Astrocyte (in vitro differentiated cells and primary cell): ENCODE results near the gene SLC25A42. TPM values are rescaled to one million over a fixed set of nuclear protein-coding genes. Genes with fewer than 3 reads are reported as not detected.

Experiments
- DNase-seq: peaks from one replicate; pipeline ENCODE4 v3.0.0-alpha.2; 2010; ENCODE audit warnings: low read depth
- FAIRE-seq: peaks from 2 replicates; lab custom pipeline; 2011; peaks lifted over from hg19 to GRCh38; lab: Jason Lieb, UNC
- H2AFZ ChIP-seq: 2 replicates; pipeline ENCODE4 v1.6.0; 2012; ENCODE audit warnings: low read depth, low read length, inconsistent platforms
- H3K27ac ChIP-seq: 2 replicates; pipeline ENCODE4 v1.5.1; 2011; ENCODE audit warnings: low read depth, low read length, inconsistent platforms
- H3K27me3 ChIP-seq: 2 replicates; pipeline ENCODE4 v1.6.0; 2011; ENCODE audit warnings: low read length, inconsistent platforms; ENCODE audit not compliant: insufficient read depth
- H3K36me3 ChIP-seq: 2 replicates; pipeline ENCODE4 v1.5.1; 2011; ENCODE audit warnings: low read length, inconsistent platforms; ENCODE audit not compliant: insufficient read depth
- H3K4me1 ChIP-seq: 2 replicates; pipeline ENCODE4 v1.5.1; 2011; ENCODE audit warnings: low read length, inconsistent platforms; ENCODE audit not compliant: insufficient read depth
- H3K4me2 ChIP-seq: 2 replicates; pipeline ENCODE4 v1.6.0; 2012; ENCODE audit warnings: low read length, inconsistent platforms
- H3K4me3 ChIP-seq: 2 replicates; pipeline ENCODE4 v1.5.1; 2011; ENCODE audit warnings: low read depth, mild to moderate bottlenecking, low read length, inconsistent platforms; ENCODE audit not compliant: insufficient read depth
- H3K79me2 ChIP-seq: 2 replicates; pipeline ENCODE4 v1.6.0; 2012; ENCODE audit warnings: mild to moderate bottlenecking, low read length, inconsistent platforms; ENCODE audit not compliant: insufficient read depth
- H3K9ac ChIP-seq: 2 replicates; pipeline ENCODE4 v1.6.0; 2012; ENCODE audit warnings: mild to moderate bottlenecking, low read length, inconsistent platforms
- H3K9me3 ChIP-seq: 2 replicates; pipeline ENCODE4 v1.5.1; 2012; ENCODE audit warnings: low read depth, mild to moderate bottlenecking, low read length, inconsistent platforms; ENCODE audit not compliant: insufficient read depth
- H4K20me1 ChIP-seq: 2 replicates; pipeline ENCODE4 v1.6.0; 2012; ENCODE audit warnings: low read length, inconsistent platforms; ENCODE audit not compliant: insufficient read depth
- H3K27ac Mint-ChIP-seq: one replicate; pipeline ENCODE4 v1.8.0; 2021; ENCODE audit warnings: mild to moderate bottlenecking, mixed read lengths; ENCODE audit not compliant: unreplicated experiment
- H3K27me3 Mint-ChIP-seq: one replicate; pipeline ENCODE4 v1.8.0; 2021; ENCODE audit warnings: low read depth, mixed read lengths; ENCODE audit not compliant: unreplicated experiment
- H3K36me3 Mint-ChIP-seq: one replicate; pipeline ENCODE4 v1.8.0; 2021; ENCODE audit warnings: low read depth, mixed read lengths; ENCODE audit not compliant: unreplicated experiment
- H3K4me1 Mint-ChIP-seq: one replicate; pipeline ENCODE4 v1.8.0; 2021; ENCODE audit warnings: low read depth, mixed read lengths; ENCODE audit not compliant: unreplicated experiment
- H3K4me3 Mint-ChIP-seq: one replicate; pipeline ENCODE4 v1.8.0; 2021; ENCODE audit warnings: mild to moderate bottlenecking, moderate library complexity, mixed read lengths; ENCODE audit not compliant: unreplicated experiment
- H3K9me3 Mint-ChIP-seq: one replicate; pipeline ENCODE4 v1.8.0; 2021; ENCODE audit warnings: mild to moderate bottlenecking, mixed read lengths; ENCODE audit not compliant: unreplicated experiment
- CTCF ChIP-seq: IDR thresholded peaks from 2 replicates; pipeline ENCODE4 v1.5.1; 2011; ENCODE audit warnings: low read depth, mild to moderate bottlenecking, inconsistent platforms, low read length, moderate library complexity; ENCODE audit not compliant: insufficient read depth
- EZH2 ChIP-seq: IDR thresholded peaks from 2 replicates; pipeline ENCODE4 v1.6.1; 2012; ENCODE audit warnings: mild to moderate bottlenecking, low read length, inconsistent platforms; ENCODE audit not compliant: insufficient read depth
- total RNA-seq: library from RNA; stranded (reverse); gene quantifications from 2 replicates; pipeline ENCODE4 v1.2.1, GENCODE V29; 2021

SLC25A42 gene
- total RNA-seq, 1 donor from 2014 or later: 7.6 TPM

DNA sequence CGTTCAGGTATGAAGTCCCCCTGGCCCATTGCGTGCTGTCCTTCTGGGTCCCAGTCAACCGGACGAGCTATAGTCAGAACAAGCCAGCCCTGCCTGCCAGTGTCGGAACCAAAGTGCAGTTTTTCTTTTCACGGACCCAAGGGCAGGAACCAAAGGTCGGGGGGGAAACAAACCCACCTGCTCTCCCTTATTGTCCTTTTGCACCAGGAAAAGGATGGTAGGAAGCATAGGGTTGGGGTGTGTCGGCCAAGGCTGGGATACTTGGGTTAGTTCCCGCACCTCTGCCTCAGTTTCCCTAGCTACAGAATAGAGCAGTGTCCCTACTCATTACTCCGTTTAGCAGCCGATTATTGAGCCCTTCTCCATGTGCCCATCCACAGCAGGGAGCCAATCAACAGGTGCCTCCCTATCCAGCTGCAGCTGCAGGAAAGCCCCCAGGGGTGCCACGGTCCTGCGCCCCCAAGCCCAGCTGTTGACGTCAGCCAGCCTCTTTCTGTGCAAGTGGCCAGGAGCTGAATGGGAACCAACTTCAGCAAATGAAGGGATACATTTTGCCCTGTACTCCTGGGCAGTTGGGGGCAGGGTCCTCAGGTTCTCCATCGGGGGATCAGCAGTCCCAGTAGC is 9.4 kb upstream of the SLC25A42 start:
- no peak overlapping the region for H3K9ac ChIP-seq
- no peak for DNase-seq
- H2AFZ ChIP-seq: no peak overlapping the region
- no peak overlapping the region for H3K4me3 ChIP-seq
- no peaks in the 10 kb centered on the region for H3K9me3 Mint-ChIP-seq
- no peaks in the 10 kb centered on the region for H3K4me1 ChIP-seq
- H3K9me3 ChIP-seq: no peaks in the 10 kb centered on the region
- no peaks in the 10 kb centered on the region for H3K27me3 Mint-ChIP-seq
- no peaks in the 10 kb centered on the region for H3K27me3 ChIP-seq
- H3K4me3 Mint-ChIP-seq: no peak overlapping the region
- H3K27ac ChIP-seq: no peak overlapping the region
- H3K27ac Mint-ChIP-seq: no peak overlapping the region
- TF ChIP-seq EZH2: no peak
- TF ChIP-seq CTCF: no peak
- H3K36me3 ChIP-seq: peaks cover 17% of the 10 kb centered on the region
- H3K79me2 ChIP-seq: peaks cover 4% of the 10 kb centered on the region
- H3K4me1 Mint-ChIP-seq: peaks cover 10% of the 10 kb centered on the region
- no peak for FAIRE-seq
- H4K20me1 ChIP-seq: peaks cover 16% of the 10 kb centered on the region
- peaks cover 19% of the 10 kb centered on the region for H3K36me3 Mint-ChIP-seq
- H3K4me2 ChIP-seq: no peak overlapping the region

DNA sequence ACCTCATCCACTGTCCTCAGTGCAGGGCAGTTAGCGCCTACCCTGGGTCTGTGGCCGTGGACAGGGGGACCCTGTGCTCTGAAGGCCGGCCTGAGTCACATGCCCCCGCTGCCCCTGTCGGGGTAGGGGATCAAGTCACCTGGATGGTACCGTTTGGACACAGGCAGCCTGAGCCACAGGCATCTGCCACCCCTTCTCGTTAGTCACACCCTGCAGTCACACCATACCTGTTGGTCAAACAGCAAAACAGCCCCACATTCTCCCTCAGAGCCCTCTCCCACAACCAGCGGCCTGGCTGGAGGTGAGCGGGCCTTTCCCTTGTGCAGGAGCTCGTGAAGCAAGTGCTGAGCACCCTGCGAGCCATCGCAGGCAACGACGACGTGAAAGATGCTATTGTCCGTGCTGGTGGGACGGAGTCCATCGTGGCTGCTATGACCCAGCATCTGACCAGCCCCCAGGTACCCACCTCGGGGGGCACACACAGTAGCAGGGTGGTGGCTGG is 8.8 kb upstream of the SLC25A42 start:
- no peak overlapping the region for H2AFZ ChIP-seq
- no peak overlapping the region for H3K27ac ChIP-seq
- no peaks in the 10 kb centered on the region for H3K27me3 ChIP-seq
- H3K4me2 ChIP-seq: no peak overlapping the region
- H3K9me3 ChIP-seq: no peaks in the 10 kb centered on the region
- DNase-seq (no peak), FAIRE-seq (no peak)
- H3K9me3 Mint-ChIP-seq: no peaks in the 10 kb centered on the region
- peaks cover 15% of the 10 kb centered on the region for H3K36me3 ChIP-seq
- H3K36me3 Mint-ChIP-seq: peaks cover 23% of the 10 kb centered on the region
- peaks cover 16% of the 10 kb centered on the region for H4K20me1 ChIP-seq
- H3K4me3 ChIP-seq: no peak overlapping the region
- no peak overlapping the region for H3K27ac Mint-ChIP-seq
- no peak overlapping the region for H3K9ac ChIP-seq
- H3K27me3 Mint-ChIP-seq: no peaks in the 10 kb centered on the region
- peaks cover 4% of the 10 kb centered on the region for H3K79me2 ChIP-seq
- H3K4me3 Mint-ChIP-seq: no peak overlapping the region
- TF ChIP-seq CTCF: no peak
- no peaks in the 10 kb centered on the region for H3K4me1 ChIP-seq
- peaks cover 10% of the 10 kb centered on the region for H3K4me1 Mint-ChIP-seq

- Histone ChIP-seq H3K27ac (no peak overlapping the region), H3K79me2 (peaks cover 4% of the 10 kb centered on the region), H3K4me3 (no peak overlapping the region), H3K4me1 (no peaks in the 10 kb centered on the region), H3K36me3 (peaks cover 12% of the 10 kb centered on the region), H3K27me3 (no peaks in the 10 kb centered on the region), H3K9me3 (no peaks in the 10 kb centered on the region), H2AFZ (no peak overlapping the region), H3K9ac (no peak overlapping the region), H3K4me2 (no peak overlapping the region), H4K20me1 (peaks cover 12% of the 10 kb centered on the region)
- Mint-ChIP-seq H3K27me3 (no peaks in the 10 kb centered on the region), H3K36me3 (peaks cover 19% of the 10 kb centered on the region), H3K4me3 (no peak overlapping the region), H3K9me3 (no peaks in the 10 kb centered on the region), H3K4me1 (peaks cover 4% of the 10 kb centered on the region), H3K27ac (no peak overlapping the region)
- DNase-seq (no peak), FAIRE-seq (no peak)
- no peak for TF ChIP-seq CTCF
- no peak for TF ChIP-seq EZH2
These were observed 8.1 kb upstream of the SLC25A42 start for GRCh38 chr19:19055701-19056100.
